ENCODE data around the gene SAMD4A. TPM values are rescaled to one million over a fixed set of nuclear protein-coding genes. Genes with fewer than 3 reads are reported as not detected.

The SAMD4A gene
- total and polyA plus RNA-seq, 2 of the 4 experiments (the other 2 are of a cell fraction): 22.9 to 38.2 TPM

DNA sequence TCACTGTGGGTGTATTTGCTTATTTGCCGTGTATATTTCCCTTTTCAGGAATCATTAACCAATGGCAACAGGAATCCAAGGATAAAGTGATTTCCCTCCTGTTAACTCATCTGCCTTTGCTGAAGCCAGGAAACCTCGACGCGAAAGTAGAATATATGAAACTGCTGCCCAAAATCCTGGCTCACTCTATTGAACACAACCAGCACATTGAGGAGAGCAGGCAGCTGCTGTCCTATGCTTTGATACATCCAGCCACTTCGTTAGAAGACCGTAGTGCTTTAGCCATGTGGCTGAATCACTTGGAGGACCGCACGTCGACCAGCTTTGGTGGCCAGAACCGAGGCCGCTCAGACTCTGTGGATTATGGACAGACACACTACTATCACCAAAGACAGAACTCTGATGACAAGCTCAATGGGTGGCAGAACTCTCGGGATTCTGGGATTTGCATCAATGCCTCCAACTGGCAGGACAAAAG is 135.1 kb downstream of the SAMD4A start:
- H4K20me1 ChIP-seq (ENCODE audit: insufficient read depth, low read length): peaks cover 72% of the 10 kb centered on the region
- WGBS, 2 experiments (ENCODE audit: extremely low coverage in 2 of 2, insufficient read length in 1 of 2): 100% methylated on average over 3 of the region's 12 CpGs; no CpG with 5 or more reads in 1 of the 2 experiments
- dilution Hi-C loops (cut with HindIII; ENCODE audit: low sequenced_read_pairs, unreplicated experiment): no loop called here

More for the DNA sequence above, 135.1 kb downstream of the SAMD4A start:
- no peak overlapping the region for H2AK9ac ChIP-seq (replicated peaks; ENCODE audit: low read depth, low read length, poor library complexity)
- H2BK15ac ChIP-seq (ENCODE audit: low read depth, low read length): no peak overlapping the region
- no peak overlapping the region for H3K4me3 ChIP-seq (ENCODE audit: insufficient read depth, low read depth, low read length)
- ChIA-PET POLR2A (ENCODE audit: unreplicated experiment) (no interaction called here), CTCF (no interaction called here)
- no peak overlapping the region for H2BK20ac ChIP-seq (ENCODE audit: low read depth, low read length)
- no peak overlapping the region for H3K4ac ChIP-seq (ENCODE audit: low read depth, low read length)
- no peak overlapping the region for H4K91ac ChIP-seq (ENCODE audit: insufficient read depth, low read depth, low read length)
- H3K18ac ChIP-seq (ENCODE audit: low read depth, low read length): no peak overlapping the region
- H3K27me3 ChIP-seq (ENCODE audit: control insufficient read depth, insufficient read depth, low read length): no peaks in the 10 kb centered on the region
- no peak overlapping the region for H3K14ac ChIP-seq (replicated peaks; ENCODE audit: low read depth, low read length)
- no peak overlapping the region for H4K5ac ChIP-seq (ENCODE audit: low read depth, low read length)
- H3K4me1 ChIP-seq (ENCODE audit: control insufficient read depth, insufficient read depth, low read length): peaks cover 12% of the 10 kb centered on the region
- BruUV-seq (replicated peaks): no TSS peak
- intact Hi-C loops (cut with micrococcal nuclease) (no loop called here), in situ Hi-C loops (cut with MboI; ENCODE audit: low sequenced_read_pairs) (no loop called here)
- no peak overlapping the region for H3K27ac ChIP-seq (ENCODE audit: insufficient read depth, low read length)
- no peak overlapping the region for H4K8ac ChIP-seq (ENCODE audit: low read depth in 2 of 2, low read length in 2 of 2)
- no peak overlapping the region for H2AFZ ChIP-seq (replicated peaks; ENCODE audit: low read length, poor library complexity)
- H3K4me2 ChIP-seq (ENCODE audit: low read depth, low read length): no peak overlapping the region
- no peak overlapping the region for H2BK120ac ChIP-seq (ENCODE audit: low read depth, low read length)
- H2BK5ac ChIP-seq (ENCODE audit: low read depth, low read length, poor library complexity, severe bottlenecking): no peak overlapping the region
- no peak for DNase-seq
- H3K56ac ChIP-seq (ENCODE audit: extremely low read depth, insufficient read depth, low read length): no peak overlapping the region
- no peak for ATAC-seq (ENCODE audit: low read depth)
- peaks cover 69 to 97% of the 10 kb centered on the region in 2 experiments for H3K79me1 ChIP-seq (ENCODE audit: low read depth in 1 of 2, low read length in 2 of 2)
- H3K36me3 ChIP-seq (ENCODE audit: control insufficient read depth, insufficient read depth, low read length): peaks cover 14% of the 10 kb centered on the region
- TF ChIP-seq, protein P1, sequence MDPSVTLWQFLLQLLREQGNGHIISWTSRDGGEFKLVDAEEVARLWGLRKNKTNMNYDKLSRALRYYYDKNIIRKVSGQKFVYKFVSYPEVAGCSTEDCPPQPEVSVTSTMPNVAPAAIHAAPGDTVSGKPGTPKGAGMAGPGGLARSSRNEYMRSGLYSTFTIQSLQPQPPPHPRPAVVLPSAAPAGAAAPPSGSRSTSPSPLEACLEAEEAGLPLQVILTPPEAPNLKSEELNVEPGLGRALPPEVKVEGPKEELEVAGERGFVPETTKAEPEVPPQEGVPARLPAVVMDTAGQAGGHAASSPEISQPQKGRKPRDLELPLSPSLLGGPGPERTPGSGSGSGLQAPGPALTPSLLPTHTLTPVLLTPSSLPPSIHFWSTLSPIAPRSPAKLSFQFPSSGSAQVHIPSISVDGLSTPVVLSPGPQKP (IDR thresholded peaks at IDR 0.05; ENCODE audit: borderline replicate concordance, low read depth, low read length): no peak
- TF ChIP-seq RAD21 (IDR thresholded peaks at IDR 0.05; ENCODE audit: low read length) (no peak), POLR2A (IDR thresholded peaks at IDR 0.05; ENCODE audit: low read depth, low read length) (no peak), CEBPB (IDR thresholded peaks at IDR 0.05; ENCODE audit: low read depth, low read length) (no peak), NFE2L2 (IDR thresholded peaks at IDR 0.05; ENCODE audit: low read depth, low read length) (no peak), RFX5 (IDR thresholded peaks at IDR 0.05; ENCODE audit: low read depth, low read length) (no peak), RCOR1 (IDR thresholded peaks at IDR 0.05; ENCODE audit: insufficient replicate concordance, low read length) (no peak), CHD1 (IDR thresholded peaks at IDR 0.05; ENCODE audit: low read depth, low read length) (no peak), MXI1 (IDR thresholded peaks at IDR 0.05; ENCODE audit: borderline replicate concordance, low read depth, low read length) (no peak), BHLHE40 (IDR thresholded peaks at IDR 0.05; ENCODE audit: low read depth, low read length) (no peak)
- TF ChIP-seq, protein P2, sequence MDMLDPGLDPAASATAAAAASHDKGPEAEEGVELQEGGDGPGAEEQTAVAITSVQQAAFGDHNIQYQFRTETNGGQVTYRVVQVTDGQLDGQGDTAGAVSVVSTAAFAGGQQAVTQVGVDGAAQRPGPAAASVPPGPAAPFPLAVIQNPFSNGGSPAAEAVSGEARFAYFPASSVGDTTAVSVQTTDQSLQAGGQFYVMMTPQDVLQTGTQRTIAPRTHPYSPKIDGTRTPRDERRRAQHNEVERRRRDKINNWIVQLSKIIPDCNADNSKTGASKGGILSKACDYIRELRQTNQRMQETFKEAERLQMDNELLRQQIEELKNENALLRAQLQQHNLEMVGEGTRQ (IDR thresholded peaks at IDR 0.05; ENCODE audit: low read depth, low read length): no peak
- TF ChIP-seq, protein P3, sequence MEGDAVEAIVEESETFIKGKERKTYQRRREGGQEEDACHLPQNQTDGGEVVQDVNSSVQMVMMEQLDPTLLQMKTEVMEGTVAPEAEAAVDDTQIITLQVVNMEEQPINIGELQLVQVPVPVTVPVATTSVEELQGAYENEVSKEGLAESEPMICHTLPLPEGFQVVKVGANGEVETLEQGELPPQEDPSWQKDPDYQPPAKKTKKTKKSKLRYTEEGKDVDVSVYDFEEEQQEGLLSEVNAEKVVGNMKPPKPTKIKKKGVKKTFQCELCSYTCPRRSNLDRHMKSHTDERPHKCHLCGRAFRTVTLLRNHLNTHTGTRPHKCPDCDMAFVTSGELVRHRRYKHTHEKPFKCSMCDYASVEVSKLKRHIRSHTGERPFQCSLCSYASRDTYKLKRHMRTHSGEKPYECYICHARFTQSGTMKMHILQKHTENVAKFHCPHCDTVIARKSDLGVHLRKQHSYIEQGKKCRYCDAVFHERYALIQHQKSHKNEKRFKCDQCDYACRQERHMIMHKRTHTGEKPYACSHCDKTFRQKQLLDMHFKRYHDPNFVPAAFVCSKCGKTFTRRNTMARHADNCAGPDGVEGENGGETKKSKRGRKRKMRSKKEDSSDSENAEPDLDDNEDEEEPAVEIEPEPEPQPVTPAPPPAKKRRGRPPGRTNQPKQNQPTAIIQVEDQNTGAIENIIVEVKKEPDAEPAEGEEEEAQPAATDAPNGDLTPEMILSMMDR (conservative IDR thresholded peaks at IDR 0.05; ENCODE audit: low read depth, low read length): no peak
- no peak overlapping the region for H3K9ac ChIP-seq (ENCODE audit: low read depth, low read length)
- peaks cover 26% of the 10 kb centered on the region for H3K9me1 ChIP-seq (ENCODE audit: insufficient read depth, low read length)
- H2AK5ac ChIP-seq (ENCODE audit: low read depth, low read length): no peak overlapping the region
- H3K9me3 ChIP-seq (ENCODE audit: control insufficient read depth, insufficient read depth, low read length): no peaks in the 10 kb centered on the region
- no peak overlapping the region for H3K23ac ChIP-seq (ENCODE audit: low read depth, low read length)
